Psoas muscle (tissue), 8 donors: ENCODE results near the gene FOXN3. TPM values are rescaled to one million over a fixed set of nuclear protein-coding genes. Genes with fewer than 3 reads are reported as not detected.

Experiments used
- ATAC-seq, 4 donors: fragments of 200-7000 bp; cut with Tn5 transposase; one replicate each; pipeline ENCODE4 v1.9.1; 2020; ENCODE audit warnings: moderate library complexity in 3 of 4, mild to moderate bottlenecking in 2 of 4
- DNase-seq, 2 donors: peaks; one replicate each; pipeline ENCODE4 v3.0.0-alpha.2; 2020
- H3K27ac ChIP-seq: fragments of 200-600 bp; one replicate; pipeline ENCODE4 v1.8.0; 2022
- H3K27me3 ChIP-seq, 3 donors: fragments of 200-600 bp in 1 of 3; one replicate each; pipeline versions ENCODE4 v1.6.1 to v1.8.0; 2013 to 2022; ENCODE audit warnings: low read length in 2 of 3, mild to moderate bottlenecking in 2 of 3, moderate library complexity in 1 of 3; ENCODE audit not compliant: insufficient read depth in 3 of 3
- H3K36me3 ChIP-seq, 2 donors: fragments of 200-600 bp in 1 of 2; one replicate each; pipeline versions ENCODE4 v1.6.1 to v1.8.0; 2013 to 2022; ENCODE audit warnings: low read depth in 1 of 2, mild to moderate bottlenecking in 1 of 2, moderate library complexity in 1 of 2; ENCODE audit not compliant: insufficient read depth in 1 of 2
- H3K4me1 ChIP-seq: fragments of 200-600 bp; one replicate; pipeline ENCODE4 v1.8.0; 2022
- H3K4me3 ChIP-seq: fragments of 200-600 bp; one replicate; pipeline ENCODE4 v1.8.0; 2022; ENCODE audit warnings: mild to moderate bottlenecking
- H3K9me3 ChIP-seq: fragments of 200-600 bp; one replicate; pipeline ENCODE4 v1.8.0; 2022
- WGBS, 3 donors: extraction: QIAGEN DNeasy Blood & Tissue Kit; methylation state at CpG; one replicate each; pipeline versions ENCODE4 v1.1.6 to v1.1.7; 2013; 5-methylcytosine and 5-hydroxymethylcytosine counted together
- intact Hi-C, 2 donors: fragments of 100-400 bp; cut with DNase I; formaldehyde crosslinking; loops; one replicate each; pipeline versions ENCODE4 v1.11.0 to v1.14.2; 2022
- polyA plus RNA-seq, 3 donors: library from polyadenylated mRNA; stranded (reverse); fragments of 200-250 nt; gene quantifications; one replicate each; pipeline ENCODE4 v1.2.3, GENCODE V29; 2013
- total RNA-seq, 4 donors: library from RNA; stranded (reverse); fragmentation: NEBNext Ultra II Directional in 2 of 4; extraction: Animal tissue kit (Norgen Biotek cat#: 25700) in 2 of 4; gene quantifications; one replicate each; pipeline versions ENCODE4 v1.2.1 to v1.2.4, GENCODE V29; 2021 to 2023
- TF ChIP-seq, protein P1 (sequence below): fragments of 200-600 bp; IDR thresholded peaks from one replicate; pipeline ENCODE4 v1.8.0; 2022; ENCODE audit warnings: antibody characterized with exemption
- donor health status: healthy with polysubstance abuse.
- donor health status: DM: no; HTN: no; CAD: no; lungs with moderate emphysema.
- donor health status: Bipolar disorder and iron deficiency.
- donor health status: healthy.
- donor health status: DM: yes; HTN: yes; CAD: no.
- donor health status: DM: no; HTN: no; CAD: no.
- donor health status: DM: no; HTN: no; CAD: no.
- donor health status: DM: yes; HTN: yes; CAD: no.

FOXN3 gene
- total and polyA plus RNA-seq, 7 donors, result 10.1 to 123 (median 73.6) TPM

- TF ChIP-seq, protein P1, sequence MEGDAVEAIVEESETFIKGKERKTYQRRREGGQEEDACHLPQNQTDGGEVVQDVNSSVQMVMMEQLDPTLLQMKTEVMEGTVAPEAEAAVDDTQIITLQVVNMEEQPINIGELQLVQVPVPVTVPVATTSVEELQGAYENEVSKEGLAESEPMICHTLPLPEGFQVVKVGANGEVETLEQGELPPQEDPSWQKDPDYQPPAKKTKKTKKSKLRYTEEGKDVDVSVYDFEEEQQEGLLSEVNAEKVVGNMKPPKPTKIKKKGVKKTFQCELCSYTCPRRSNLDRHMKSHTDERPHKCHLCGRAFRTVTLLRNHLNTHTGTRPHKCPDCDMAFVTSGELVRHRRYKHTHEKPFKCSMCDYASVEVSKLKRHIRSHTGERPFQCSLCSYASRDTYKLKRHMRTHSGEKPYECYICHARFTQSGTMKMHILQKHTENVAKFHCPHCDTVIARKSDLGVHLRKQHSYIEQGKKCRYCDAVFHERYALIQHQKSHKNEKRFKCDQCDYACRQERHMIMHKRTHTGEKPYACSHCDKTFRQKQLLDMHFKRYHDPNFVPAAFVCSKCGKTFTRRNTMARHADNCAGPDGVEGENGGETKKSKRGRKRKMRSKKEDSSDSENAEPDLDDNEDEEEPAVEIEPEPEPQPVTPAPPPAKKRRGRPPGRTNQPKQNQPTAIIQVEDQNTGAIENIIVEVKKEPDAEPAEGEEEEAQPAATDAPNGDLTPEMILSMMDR, result no peak
- intact Hi-C loops, result loop anchor here (5.0 kb wide), 2 partner anchors 33 to 38 kb away; no protein-coding TSS in a partner anchor
- ATAC-seq (peak in 1 of 4 donors; percentile 41), DNase-seq (no peak)
- no peaks in the 10 kb centered on the region for H3K9me3 ChIP-seq
- no peaks in the 10 kb centered on the region for H3K27me3 ChIP-seq
- WGBS, 3 donors, result 41 to 45% (median 42%) methylated on average over 12 of the region's 12 CpGs
- peaks cover 46% of the 10 kb centered on the region for H3K4me1 ChIP-seq
- no peak overlapping the region for H3K4me3 ChIP-seq
- H3K36me3 ChIP-seq, result no peaks in the 10 kb centered on the region
- H3K27ac ChIP-seq, result peak overlapping the region; percentile 36
Measured at GRCh38 chr14:89340200-89341181, 76.5 kb downstream of the FOXN3 start.

DNA sequence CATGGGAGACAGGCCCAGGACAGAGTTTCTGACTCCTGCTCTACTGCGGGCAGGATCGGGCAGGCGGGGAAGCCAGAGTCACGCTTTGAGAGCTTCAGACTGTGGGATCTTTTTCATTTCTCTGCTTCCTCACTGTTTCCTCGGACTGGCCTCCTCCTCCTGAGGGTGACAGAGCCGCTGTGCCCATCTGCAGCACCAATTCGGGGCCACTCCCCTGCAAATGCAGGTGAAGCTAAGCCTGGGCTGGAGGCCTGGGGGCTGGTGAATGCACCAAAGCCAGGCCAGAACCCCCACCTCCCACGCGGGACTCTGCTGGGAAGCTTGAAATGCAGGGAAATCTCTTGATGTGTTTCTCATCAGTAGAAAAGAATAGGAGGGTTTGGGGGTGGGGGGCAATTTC is 77.5 kb downstream of the FOXN3 start:
- H3K4me1 ChIP-seq, result peaks cover 42% of the 10 kb centered on the region
- peak in 1 of 4 donors; percentile 11 for ATAC-seq
- no peaks in the 10 kb centered on the region for H3K27me3 ChIP-seq

DNA sequence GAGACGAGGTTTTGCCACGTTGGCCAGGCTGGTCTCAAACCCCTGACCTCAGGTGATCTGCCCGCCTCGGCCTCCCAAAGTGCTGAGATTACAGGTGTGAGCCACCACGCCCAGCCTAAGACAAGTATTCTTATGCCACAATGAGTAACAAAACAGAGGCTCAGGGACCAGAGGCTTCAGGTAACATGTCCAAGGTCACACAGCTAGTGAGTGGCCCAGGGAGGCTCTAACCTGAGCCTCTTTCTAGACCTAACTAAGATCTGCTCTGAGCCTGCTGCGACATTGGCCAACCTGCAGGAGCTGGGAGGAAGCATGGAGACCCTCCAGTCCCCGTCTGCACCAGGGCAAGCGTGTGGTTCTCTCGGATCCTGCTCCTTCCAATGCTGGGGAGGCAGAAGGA is 77.9 kb downstream of the FOXN3 start:
- H3K27ac ChIP-seq, result peak overlapping the region; percentile 36
- H3K4me3 ChIP-seq, result no peak overlapping the region
- TF ChIP-seq, protein P1, result no peak
- 83 to 96% (median 95%) methylated on average over 9 of the region's 9 CpGs for WGBS, 3 donors
- H3K36me3 ChIP-seq, result no peaks in the 10 kb centered on the region
- DNase-seq (no peak), ATAC-seq (peak in 1 of 4 donors; percentile 9)
- H3K27me3 ChIP-seq, result no peaks in the 10 kb centered on the region
- H3K9me3 ChIP-seq, result no peaks in the 10 kb centered on the region
- intact Hi-C loops, result no loop called here
- peaks cover 37% of the 10 kb centered on the region for H3K4me1 ChIP-seq

More for the DNA sequence above, 77.5 kb downstream of the FOXN3 start:
- no peaks in the 10 kb centered on the region for H3K9me3 ChIP-seq
- WGBS, 3 donors, result 71 to 79% (median 73%) methylated on average over 9 of the region's 9 CpGs
- H3K36me3 ChIP-seq, result no peaks in the 10 kb centered on the region
- TF ChIP-seq, protein P1, result no peak
- H3K27ac ChIP-seq, result peak overlapping the region; percentile 36
- intact Hi-C loops, result no loop called here
- no peak for DNase-seq
- no peak overlapping the region for H3K4me3 ChIP-seq

GRCh38 chr14:89336338-89336737 is 80.7 kb downstream of the FOXN3 start:
- WGBS, 3 donors, result 83 to 86% (median 85%) methylated on average over 3 of the region's 3 CpGs
- intact Hi-C loops, result no loop called here
- TF ChIP-seq, protein P1, result peak; percentile 24
- Histone ChIP-seq H3K4me3 (no peak overlapping the region), H3K9me3 (no peaks in the 10 kb centered on the region), H3K36me3 (no peaks in the 10 kb centered on the region), H3K27me3 (no peaks in the 10 kb centered on the region), H3K4me1 (peaks cover 37% of the 10 kb centered on the region), H3K27ac (no peak overlapping the region)
- DNase-seq (no peak), ATAC-seq (peak in 2 of 4 donors; percentile 39 to 45)
